B cell (primary cell): ENCODE measurements around the gene SHFL. TPM values are rescaled to one million over a fixed set of nuclear protein-coding genes. Genes with fewer than 3 reads are reported as not detected.
A peak's percentile ranks its signal among the peaks of the same experiment; 100 is the strongest.

Experiments
- ATAC-seq: fragments of 200-7000 bp; cut with Tn5 transposase; one replicate; pipeline ENCODE4 v1.10.0; 2021; ENCODE audit warnings: low read depth, mild to moderate bottlenecking, moderate number of reproducible peaks, moderate library complexity
- CTCF ChIA-PET: fragments of 350-600 bp; sonication (Branson Sonifier 250); formaldehyde crosslinking; loops from one replicate; lab custom pipeline; 2021; ENCODE audit warnings: antibody characterized with exemption, inconsistent platforms; lab: Charles Lee
- POLR2A ChIA-PET: fragments of 350-600 bp; sonication (Branson Sonifier 250); formaldehyde crosslinking; loops from one replicate; lab custom pipeline; 2021; ENCODE audit warnings: antibody characterized with exemption; lab: Charles Lee
- DNase-seq: peaks from one replicate; pipeline ENCODE4 v3.0.0; 2013
- H2AFZ ChIP-seq: 2 replicates; pipeline ENCODE4 v1.6.1; 2012; ENCODE audit warnings: mild to moderate bottlenecking, low read depth, low read length; ENCODE audit not compliant: insufficient read depth, poor library complexity, severe bottlenecking
- H3K27ac ChIP-seq, 2 donors: 1 replicate in 1 of 2; 2 replicates in 1 of 2; pipeline ENCODE4 v1.5.1; 2012 to 2013; ENCODE audit warnings: low read length in 2 of 2, mild to moderate bottlenecking in 2 of 2, moderate library complexity in 1 of 2
- H3K27me3 ChIP-seq, 4 experiments: fragments of 200-600 bp in 1 of 4; sonication (generic) in 1 of 4; replicated peaks in 1 of 4; 1 replicate in 2 of 4; 2 replicates in 2 of 4; pipeline versions ENCODE4 v1.6.1 to v1.7.0; 2013 to 2016; ENCODE audit warnings: low read length in 3 of 4, mild to moderate bottlenecking in 2 of 4, mixed read lengths in 1 of 4, moderate library complexity in 1 of 4; ENCODE audit not compliant: insufficient read depth in 4 of 4, control insufficient read depth in 3 of 4; ENCODE audit errors: control extremely low read depth in 1 of 4
- H3K36me3 ChIP-seq, 2 experiments: replicated peaks in 1 of 2; 1 replicate in 1 of 2; 2 replicates in 1 of 2; pipeline versions ENCODE4 v1.6.1 to v1.7.1; 2013; ENCODE audit warnings: low read length in 1 of 2; ENCODE audit not compliant: insufficient read depth in 2 of 2, control insufficient read depth in 1 of 2; ENCODE audit errors: control extremely low read depth in 1 of 2, extremely low read depth in 1 of 2
- H3K4me1 ChIP-seq, 2 donors: fragments of 200-600 bp in 1 of 2; sonication (generic) in 1 of 2; 1 replicate in 1 of 2; 2 replicates in 1 of 2; pipeline versions ENCODE4 v1.5.1 to v1.6.1; 2013 to 2017; ENCODE audit warnings: low read length in 2 of 2; ENCODE audit not compliant: control insufficient read depth in 2 of 2, insufficient read depth in 2 of 2
- H3K4me2 ChIP-seq: replicated peaks from 2 replicates; pipeline ENCODE3; 2012; ENCODE audit warnings: mild to moderate bottlenecking, low read depth, low read length; ENCODE audit not compliant: poor library complexity, severe bottlenecking
- H3K4me3 ChIP-seq, 5 experiments: fragments of 200-600 bp in 1 of 5; sonication (generic) in 1 of 5; 1 replicate in 3 of 5; 2 replicates in 2 of 5; pipeline versions ENCODE4 v1.5.1 to v1.7.0; 2011 to 2016; ENCODE audit warnings: low read length in 4 of 5, mild to moderate bottlenecking in 4 of 5, low read depth in 2 of 5, control low read depth in 1 of 5, moderate library complexity in 1 of 5; ENCODE audit not compliant: insufficient read depth in 1 of 5; ENCODE audit errors: control extremely low read depth in 1 of 5, extremely low read depth in 1 of 5
- H3K79me2 ChIP-seq: fragments of 200-600 bp; sonication (generic); one replicate; pipeline ENCODE4 v1.6.0; 2016; ENCODE audit warnings: low read length; ENCODE audit not compliant: control insufficient read depth, insufficient read depth
- H3K9ac ChIP-seq: fragments of 200-600 bp; sonication (generic); 2 replicates; pipeline ENCODE4 v1.6.1; 2017; ENCODE audit warnings: mild to moderate bottlenecking, low read length, moderate library complexity
- H3K9me3 ChIP-seq, 3 donors: one replicate each; pipeline versions ENCODE4 v1.6.1 to v1.7.1; 2013; ENCODE audit warnings: low read length in 2 of 3; ENCODE audit not compliant: control insufficient read depth in 2 of 3, insufficient read depth in 1 of 3; ENCODE audit errors: control extremely low read depth in 1 of 3
- H4K20me1 ChIP-seq: 2 replicates; pipeline ENCODE4 v1.6.0; 2012; ENCODE audit warnings: mild to moderate bottlenecking, low read length; ENCODE audit not compliant: insufficient read depth, control insufficient read depth, poor library complexity, severe bottlenecking
- H3K27ac Mint-ChIP-seq: one replicate; pipeline ENCODE4 v1.8.0; 2021; ENCODE audit warnings: mixed read lengths
- H3K27me3 Mint-ChIP-seq: one replicate; pipeline ENCODE4 v1.8.0; 2021; ENCODE audit warnings: mixed read lengths
- H3K4me1 Mint-ChIP-seq: one replicate; pipeline ENCODE4 v1.8.0; 2021; ENCODE audit warnings: mixed read lengths
- H3K4me3 Mint-ChIP-seq: one replicate; pipeline ENCODE4 v1.8.0; 2021; ENCODE audit warnings: mixed read lengths
- H3K9me3 Mint-ChIP-seq: one replicate; pipeline ENCODE4 v1.8.0; 2022; ENCODE audit warnings: mixed read lengths; ENCODE audit not compliant: insufficient read depth
- CTCF ChIP-seq: fragments of 200-600 bp; IDR thresholded peaks from one replicate; pipeline ENCODE4 v1.8.0; 2022; ENCODE audit warnings: antibody characterized with exemption, mild to moderate bottlenecking
- EZH2 ChIP-seq: IDR thresholded peaks from 2 replicates; pipeline ENCODE4 v1.6.1; 2012; ENCODE audit warnings: borderline replicate concordance, low read depth, mild to moderate bottlenecking, moderate library complexity, low read length; ENCODE audit not compliant: insufficient read depth, poor library complexity, severe bottlenecking
- WGBS: methylation state at CpG from one replicate; pipeline ENCODE4 v1.1.5; 2013; ENCODE audit warnings: missing lambda C conversion rate; ENCODE audit not compliant: insufficient coverage; 5-methylcytosine and 5-hydroxymethylcytosine counted together
- intact Hi-C: fragments of 100-400 bp; cut with micrococcal nuclease; formaldehyde crosslinking; loops from one replicate; pipeline ENCODE4 v1.10.0; 2022
- polyA plus RNA-seq: library from polyadenylated mRNA; depleted of rRNA; stranded (reverse); fragments of >200 nt; gene quantifications from 2 replicates; pipeline ENCODE4 v1.2.3, GENCODE V29; 2012
- total RNA-seq, 2 donors: library from RNA; stranded (reverse); fragments of 120-200 nt in 1 of 2; gene quantifications; 1 replicate in 1 of 2; 2 replicates in 1 of 2; pipeline versions ENCODE4 v1.2.3 to v1.2.4, GENCODE V29; 2013 to 2022

Gene SHFL
- total and polyA plus RNA-seq, 2 donors (not counting 1 experiment from before 2014, with no cell fraction given), result 109 to 205 TPM

GRCh38 chr19:10037809-10038208 is 48.3 kb upstream of the SHFL start:
- no peak overlapping the region for H3K27ac Mint-ChIP-seq
- H3K4me1 Mint-ChIP-seq, result no peaks in the 10 kb centered on the region
- no peak overlapping the region for H3K4me3 Mint-ChIP-seq
- peaks cover 0 to 49% (median 11%) of the 10 kb centered on the region in 3 donors for H3K9me3 ChIP-seq
- H3K9me3 Mint-ChIP-seq, result peaks cover 3% of the 10 kb centered on the region
- H3K27me3 ChIP-seq, result peaks cover 0 to 39% (median 4%) of the 10 kb centered on the region in 4 experiments
- no peak for DNase-seq
- no peak overlapping the region for H3K4me3 ChIP-seq
- no peaks in the 10 kb centered on the region for H3K36me3 ChIP-seq
- H3K9ac ChIP-seq, result no peak overlapping the region
- WGBS, result 68% methylated on average over 4 of the region's 5 CpGs
- no peaks in the 10 kb centered on the region for H4K20me1 ChIP-seq
- ChIA-PET CTCF (no interaction called here), POLR2A (no interaction called here)
- H3K4me2 ChIP-seq, result no peak overlapping the region
- no peaks in the 10 kb centered on the region for H3K79me2 ChIP-seq
- peaks cover 39% of the 10 kb centered on the region for H3K27me3 Mint-ChIP-seq
- H2AFZ ChIP-seq, result no peak overlapping the region
- no peaks in the 10 kb centered on the region for H3K4me1 ChIP-seq
- TF ChIP-seq EZH2 (no peak), CTCF (no peak)
- intact Hi-C loops, result no loop called here
- no peak for ATAC-seq
- no peak overlapping the region for H3K27ac ChIP-seq

GRCh38 chr19:10043286-10043927 is 42.7 kb upstream of the SHFL start:
- peaks cover 2 to 86% (median 37%) of the 10 kb centered on the region in 3 donors for H3K9me3 ChIP-seq
- no peaks in the 10 kb centered on the region for H3K79me2 ChIP-seq
- H3K27me3 ChIP-seq, result peaks cover 0 to 39% (median 5%) of the 10 kb centered on the region in 4 experiments
- no peak overlapping the region for H3K9ac ChIP-seq
- DNase-seq (peak; percentile 56), ATAC-seq (no peak)
- no peaks in the 10 kb centered on the region for H3K36me3 ChIP-seq
- no peaks in the 10 kb centered on the region for H3K4me1 Mint-ChIP-seq
- TF ChIP-seq CTCF (no peak), EZH2 (no peak)
- H3K27me3 Mint-ChIP-seq, result peaks cover 39% of the 10 kb centered on the region
- H3K4me1 ChIP-seq, result no peaks in the 10 kb centered on the region
- H3K27ac Mint-ChIP-seq, result no peak overlapping the region
- H3K27ac ChIP-seq, result no peak overlapping the region
- H2AFZ ChIP-seq, result no peak overlapping the region
- ChIA-PET CTCF (interaction anchor here (1.2 to 1.3 kb wide), 2 partner anchors 16 to 113 kb away, joined by 3 read pairs; no protein-coding TSS in a partner anchor), POLR2A (no interaction called here)
- 78% methylated on average over 4 of the region's 4 CpGs for WGBS
- H4K20me1 ChIP-seq, result no peaks in the 10 kb centered on the region
- H3K9me3 Mint-ChIP-seq, result peaks cover 9% of the 10 kb centered on the region
- H3K4me3 ChIP-seq, result no peak overlapping the region
- intact Hi-C loops, result no loop called here
- no peak overlapping the region for H3K4me2 ChIP-seq
- no peak overlapping the region for H3K4me3 Mint-ChIP-seq
